HG03565 (cell line): ENCODE data around the gene UGT1A5.

Experiments used
- ATAC-seq: cut with Tn5 transposase; IDR thresholded peaks from one replicate; pipeline ENCODE4 v1.9.1; 2021; ENCODE audit warnings: mild to moderate bottlenecking, moderate library complexity; ENCODE audit not compliant: unreplicated experiment

UGT1A5 gene

GRCh38 chr2:233775414-233775813 lies 62.7 kb downstream of the UGT1A5 start:
- no peak for ATAC-seq

GRCh38 chr2:233778030-233778429 lies 65.3 kb downstream of the UGT1A5 start, which contains the start of gene MROH2A:
Gene MROH2A (plus strand): TSS chr2:233778330. CDS start chr2:233779359, 1,029 bp downstream.
- ATAC-seq = no peak

GRCh38 chr2:233779722-233780121 lies 67.0 kb downstream of the UGT1A5 start:
- ATAC-seq = no peak

- ATAC-seq = no peak
These were observed 68.1 kb downstream of the UGT1A5 start for GRCh38 chr2:233780771-233781170.

GRCh38 chr2:233789554-233789953 lies 76.8 kb downstream of the UGT1A5 start:
- no peak for ATAC-seq

GRCh38 chr2:233791151-233791882 lies 78.6 kb downstream of the UGT1A5 start:
- no peak for ATAC-seq

GRCh38 chr2:233791883-233792329 lies 79.2 kb downstream of the UGT1A5 start:
- no peak for ATAC-seq

GRCh38 chr2:233792720-233793119 lies 80.0 kb downstream of the UGT1A5 start:
- no peak for ATAC-seq

GRCh38 chr2:233793465-233794127 lies 80.9 kb downstream of the UGT1A5 start:
- no peak for ATAC-seq

- ATAC-seq = no peak
These were observed 81.5 kb downstream of the UGT1A5 start for GRCh38 chr2:233794128-233794658.

- no peak for ATAC-seq
These were observed 83.0 kb downstream of the UGT1A5 start for GRCh38 chr2:233795735-233796171.

GRCh38 chr2:233796254-233796653 lies 83.5 kb downstream of the UGT1A5 start:
- no peak for ATAC-seq

- ATAC-seq = no peak
These were observed 85.8 kb downstream of the UGT1A5 start for GRCh38 chr2:233798335-233799086.

GRCh38 chr2:233799087-233799665 lies 86.5 kb downstream of the UGT1A5 start:
- ATAC-seq = no peak

GRCh38 chr2:233799716-233800115 lies 87.0 kb downstream of the UGT1A5 start:
- no peak for ATAC-seq

GRCh38 chr2:233800208-233800607 lies 87.5 kb downstream of the UGT1A5 start:
- no peak for ATAC-seq

- ATAC-seq = peak; percentile 43
These were observed 88.8 kb downstream of the UGT1A5 start for GRCh38 chr2:233801357-233802131.

GRCh38 chr2:233802132-233802815 lies 89.6 kb downstream of the UGT1A5 start:
- no peak for ATAC-seq

GRCh38 chr2:233803292-233803911 lies 90.7 kb downstream of the UGT1A5 start:
- ATAC-seq = no peak
